Fibroblast of pulmonary artery (primary cell): Measurements from ENCODE around the gene MGMT.

Experiments
- DNase-seq: peaks from one replicate; pipeline ENCODE4 v3.0.0-alpha.2; 2010; ENCODE audit warnings: low read depth
- H3K4me3 ChIP-seq: replicated peaks from 2 replicates; pipeline ENCODE4 v1.5.1; 2011; ENCODE audit warnings: low read depth, mild to moderate bottlenecking, control low read depth, low read length, moderate library complexity
- TF ChIP-seq, protein P1 (sequence below): IDR thresholded peaks from 2 replicates; pipeline ENCODE4 v1.5.1; 2011; ENCODE audit warnings: mild to moderate bottlenecking, control low read depth, low read length, inconsistent platforms; ENCODE audit errors: missing control alignments

Gene MGMT

DNA sequence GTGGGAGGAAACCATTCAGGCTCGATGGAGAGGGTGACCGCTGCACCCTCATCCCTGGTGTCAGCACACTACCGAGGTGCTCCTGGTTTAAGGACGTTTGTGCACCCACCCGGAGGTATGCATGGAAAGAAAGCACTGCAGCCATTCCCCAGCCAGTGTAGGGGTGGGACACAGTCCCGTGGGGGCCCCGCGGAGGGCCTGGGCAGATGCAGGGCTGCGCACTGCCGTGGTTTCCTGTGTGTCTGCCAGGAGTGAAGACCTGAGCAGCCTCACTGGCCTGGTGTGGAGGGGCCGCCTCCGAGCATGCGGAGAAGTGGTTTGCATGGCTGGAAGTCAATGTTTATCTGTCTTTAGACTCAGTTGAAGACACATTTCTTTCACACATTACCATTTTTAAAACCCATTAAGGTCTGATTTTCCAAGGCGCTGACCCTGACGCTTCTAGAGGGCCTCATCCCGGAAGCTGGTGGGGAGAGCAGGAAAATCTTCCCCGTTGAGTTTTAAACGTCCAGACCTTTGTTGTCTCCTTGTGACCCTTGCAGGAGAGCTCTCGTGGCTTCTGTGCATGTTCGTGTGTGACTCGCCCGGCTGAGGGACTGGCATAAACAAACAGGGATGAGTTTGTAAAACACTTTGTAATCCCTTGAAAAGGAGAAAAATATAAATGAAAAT is 188.1 kb downstream of the MGMT start:
- TF ChIP-seq, protein P1, sequence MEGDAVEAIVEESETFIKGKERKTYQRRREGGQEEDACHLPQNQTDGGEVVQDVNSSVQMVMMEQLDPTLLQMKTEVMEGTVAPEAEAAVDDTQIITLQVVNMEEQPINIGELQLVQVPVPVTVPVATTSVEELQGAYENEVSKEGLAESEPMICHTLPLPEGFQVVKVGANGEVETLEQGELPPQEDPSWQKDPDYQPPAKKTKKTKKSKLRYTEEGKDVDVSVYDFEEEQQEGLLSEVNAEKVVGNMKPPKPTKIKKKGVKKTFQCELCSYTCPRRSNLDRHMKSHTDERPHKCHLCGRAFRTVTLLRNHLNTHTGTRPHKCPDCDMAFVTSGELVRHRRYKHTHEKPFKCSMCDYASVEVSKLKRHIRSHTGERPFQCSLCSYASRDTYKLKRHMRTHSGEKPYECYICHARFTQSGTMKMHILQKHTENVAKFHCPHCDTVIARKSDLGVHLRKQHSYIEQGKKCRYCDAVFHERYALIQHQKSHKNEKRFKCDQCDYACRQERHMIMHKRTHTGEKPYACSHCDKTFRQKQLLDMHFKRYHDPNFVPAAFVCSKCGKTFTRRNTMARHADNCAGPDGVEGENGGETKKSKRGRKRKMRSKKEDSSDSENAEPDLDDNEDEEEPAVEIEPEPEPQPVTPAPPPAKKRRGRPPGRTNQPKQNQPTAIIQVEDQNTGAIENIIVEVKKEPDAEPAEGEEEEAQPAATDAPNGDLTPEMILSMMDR = no peak
- DNase-seq = no peak
- no peak overlapping the region for H3K4me3 ChIP-seq

DNA sequence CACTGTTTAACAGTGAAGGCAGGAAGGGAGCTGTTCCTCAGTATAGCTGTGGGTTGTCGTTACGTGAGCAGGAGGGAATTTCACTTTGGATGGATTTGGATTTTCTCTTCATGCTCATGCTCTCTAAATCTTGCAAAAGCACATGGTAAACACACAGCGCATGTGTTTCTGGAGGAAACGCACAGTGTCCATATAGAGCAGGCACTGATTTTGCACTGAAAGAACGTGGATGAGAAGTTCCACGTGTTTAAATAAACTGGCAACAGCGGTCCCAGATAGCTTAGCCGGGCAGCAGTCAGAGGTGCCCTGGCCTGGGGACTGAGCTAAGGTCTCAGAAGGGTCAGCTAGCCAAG is 188.6 kb downstream of the MGMT start:
- DNase-seq = no peak
- TF ChIP-seq, protein P1 = no peak
- no peak overlapping the region for H3K4me3 ChIP-seq

DNA sequence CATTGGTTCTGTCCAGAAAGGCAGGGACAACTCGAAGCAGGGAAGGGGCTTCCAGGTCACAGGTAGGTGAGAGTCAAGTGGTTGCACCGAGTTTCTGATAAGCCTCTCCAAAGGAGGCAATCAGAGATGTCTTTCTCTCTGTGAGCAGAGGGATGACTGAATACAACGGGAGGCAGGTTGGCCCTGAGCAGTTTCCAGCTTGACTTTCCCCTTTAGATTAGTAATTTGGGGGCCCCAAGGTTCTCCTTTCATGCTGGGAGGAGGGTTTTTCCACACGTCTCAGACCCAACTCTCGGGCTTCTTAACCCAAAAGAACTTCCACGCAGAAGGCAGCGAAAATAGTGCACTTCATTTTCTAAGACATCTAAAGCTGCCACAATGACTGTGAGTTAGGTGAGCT is 189.6 kb downstream of the MGMT start:
- TF ChIP-seq, protein P1 = no peak
- H3K4me3 ChIP-seq = no peak overlapping the region
- DNase-seq = no peak

DNA sequence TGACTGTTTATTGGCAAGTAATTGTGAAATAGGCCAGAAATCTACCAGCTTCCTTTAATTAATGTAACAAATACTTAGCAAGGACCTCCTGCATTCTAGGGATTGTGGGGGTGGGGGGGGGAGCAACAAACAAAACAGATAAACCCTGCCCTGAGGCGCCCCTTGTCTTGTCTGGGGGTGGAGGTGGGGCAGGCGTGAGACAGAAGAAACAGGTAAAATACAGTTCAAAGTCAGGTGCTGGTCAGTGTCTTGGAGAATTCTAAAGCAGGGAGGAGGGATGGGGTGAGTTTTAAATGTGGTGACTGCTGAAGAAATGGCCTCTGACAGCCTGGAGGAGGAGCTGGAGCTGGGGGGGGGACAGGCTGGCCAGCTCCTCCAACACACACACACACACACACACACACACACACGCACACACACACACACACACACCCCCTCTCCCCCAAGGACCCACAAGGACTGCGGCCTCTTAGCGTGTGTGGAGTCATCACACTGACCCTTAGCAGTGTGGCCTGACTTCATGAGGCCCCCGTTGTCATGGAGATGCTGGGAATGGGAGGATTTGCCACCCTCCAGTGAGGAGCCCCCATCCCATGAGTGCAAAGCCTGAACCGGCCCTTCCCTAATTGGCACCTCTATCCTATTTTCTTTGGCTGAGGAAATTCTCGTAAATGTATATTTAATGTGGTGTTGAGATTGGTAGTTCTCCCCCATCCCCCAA is 190.4 kb downstream of the MGMT start:
- H3K4me3 ChIP-seq = no peak overlapping the region
- TF ChIP-seq, protein P1 = no peak
- DNase-seq = no peak

DNA sequence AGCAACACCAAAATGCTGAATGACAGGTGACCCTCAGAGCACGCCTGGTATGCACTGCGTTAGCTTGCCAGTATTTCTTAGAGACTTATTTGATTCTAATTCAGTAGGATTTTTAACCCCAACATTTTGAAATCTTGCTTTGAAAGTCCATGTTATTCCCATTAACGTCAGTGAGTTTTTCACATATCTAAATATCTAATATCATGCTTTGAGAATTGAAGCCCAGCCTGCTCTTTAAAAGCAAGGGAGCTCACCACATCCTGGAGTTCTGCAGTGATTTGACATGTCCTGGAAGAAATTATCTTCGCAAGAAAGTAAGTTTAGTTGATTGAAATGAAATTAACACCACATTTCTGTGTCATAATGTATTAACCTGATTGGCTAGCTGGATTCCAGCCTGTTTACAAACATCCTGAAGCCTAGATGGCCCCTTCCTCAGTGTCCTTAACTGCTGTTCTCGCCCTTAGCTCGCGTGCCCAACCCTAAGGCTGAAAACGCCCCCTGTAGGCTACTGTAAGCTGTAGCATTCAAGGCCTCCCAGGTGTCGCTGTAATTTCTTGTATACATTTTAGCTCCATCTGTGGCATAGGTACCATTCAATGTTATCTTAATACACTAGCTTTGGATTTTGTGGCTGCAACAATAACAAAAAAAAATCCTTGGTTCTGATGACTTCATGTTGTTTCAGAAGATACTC is 191.5 kb downstream of the MGMT start:
- H3K4me3 ChIP-seq = no peak overlapping the region
- DNase-seq = no peak
- TF ChIP-seq, protein P1 = peak; percentile 23

DNA sequence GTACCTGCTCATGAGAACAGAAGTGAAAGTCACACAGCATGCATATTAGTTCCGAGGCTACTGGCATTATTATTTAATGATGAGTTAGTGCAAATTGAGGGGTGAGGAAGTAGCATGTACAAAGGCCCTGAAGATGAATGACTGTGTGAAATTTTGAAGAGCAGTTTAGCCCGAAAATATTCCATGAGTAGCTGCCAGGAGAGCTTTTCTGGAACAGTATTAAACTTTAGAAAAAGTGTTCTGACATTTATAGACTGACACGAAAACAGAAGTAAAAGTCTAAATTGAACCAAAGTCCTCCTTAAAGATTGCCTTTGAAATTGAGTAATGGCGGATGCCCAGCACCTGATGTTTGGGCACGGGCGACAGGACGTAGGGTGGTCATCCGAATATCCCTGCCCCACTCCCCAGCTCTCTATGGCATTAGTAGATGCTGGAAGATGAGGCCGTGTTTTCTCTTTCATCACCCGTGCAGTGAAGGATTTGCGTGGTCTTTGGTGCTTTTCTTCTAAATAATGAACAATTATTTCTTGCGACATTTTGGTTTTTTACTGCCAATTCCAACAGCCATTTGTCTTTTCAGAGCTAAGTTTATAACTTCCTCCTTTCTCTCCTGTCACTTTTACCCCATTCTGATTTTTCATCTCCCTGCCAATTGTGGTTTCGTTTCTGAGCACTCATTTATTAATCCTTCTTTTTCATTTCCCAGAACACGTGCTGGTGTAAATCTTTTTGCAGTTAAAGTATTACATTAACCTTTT is 192.6 kb downstream of the MGMT start:
- DNase-seq = no peak
- no peak overlapping the region for H3K4me3 ChIP-seq
- TF ChIP-seq, protein P1 = no peak
